GOT3 (cell line): ENCODE measurements around the gene GAS2L1.

Source experiments
- DNase-seq: peaks from one replicate; lab custom pipeline; 2025; ENCODE audit warnings: mixed read lengths; lab: John Stamatoyannopoulos, UW

Gene GAS2L1

GRCh38 chr22:29309332-29310064 lies 3.0 kb downstream of the GAS2L1 start:
- DNase-seq: no peak

GRCh38 chr22:29310065-29310862 lies 3.8 kb downstream of the GAS2L1 start:
- no peak for DNase-seq

- DNase-seq: peak; percentile 91
These were observed 4.5 kb downstream of the GAS2L1 start for GRCh38 chr22:29310863-29311339.

GRCh38 chr22:29311464-29312217 lies 5.2 kb downstream of the GAS2L1 start:
- DNase-seq: no peak

- DNase-seq: no peak
These were observed 6.0 kb downstream of the GAS2L1 start for GRCh38 chr22:29312218-29313125.

- no peak for DNase-seq
These were observed 6.7 kb downstream of the GAS2L1 start for GRCh38 chr22:29313126-29313575.

- DNase-seq: no peak
These were observed 7.4 kb downstream of the GAS2L1 start for GRCh38 chr22:29313576-29314466.

GRCh38 chr22:29314537-29315285 lies 8.3 kb downstream of the GAS2L1 start:
- no peak for DNase-seq

GRCh38 chr22:29315286-29316140 lies 9.1 kb downstream of the GAS2L1 start, which contains the start of gene RASL10A:
TSS of gene RASL10A (minus strand) at chr22:29315697. CDS start at chr22:29315246, 451 bp downstream.
- no peak for DNase-seq

GRCh38 chr22:29316141-29316828 lies 9.8 kb downstream of the GAS2L1 start:
- no peak for DNase-seq

- no peak for DNase-seq
These were observed 11.5 kb downstream of the GAS2L1 start for GRCh38 chr22:29317827-29318454.

- no peak for DNase-seq
These were observed 12.6 kb downstream of the GAS2L1 start for GRCh38 chr22:29319072-29319471.

GRCh38 chr22:29320546-29320945 lies 14.1 kb downstream of the GAS2L1 start:
- no peak for DNase-seq

- no peak for DNase-seq
These were observed 17.2 kb downstream of the GAS2L1 start for GRCh38 chr22:29323641-29324040.

GRCh38 chr22:29325356-29325755 lies 18.9 kb downstream of the GAS2L1 start:
- no peak for DNase-seq

- DNase-seq: no peak
These were observed 19.4 kb downstream of the GAS2L1 start for GRCh38 chr22:29325785-29326315.

- no peak for DNase-seq
These were observed 20.0 kb downstream of the GAS2L1 start for GRCh38 chr22:29326481-29326880.
